MM.1S (cell line): ENCODE measurements around the gene DDO.

ENCODE experiments used
- CTCF ChIP-seq: fragments of 300-600 bp; sonication (generic); IDR thresholded peaks from 2 replicates; pipeline ENCODE4 v1.5.1; 2016; ENCODE audit warnings: antibody characterized with exemption, low read length, mixed read lengths
- EZH2 ChIP-seq: fragments of 300-600 bp; sonication (generic); optimal IDR thresholded peaks from 2 replicates; pipeline ENCODE3; 2017; ENCODE audit warnings: low read depth, mild to moderate bottlenecking, antibody characterized with exemption, low read length, mixed read lengths
- EZH2phosphoT487 ChIP-seq: fragments of 300-600 bp; sonication (generic); IDR thresholded peaks from 2 replicates; pipeline ENCODE4 v1.6.1; 2018; ENCODE audit warnings: antibody characterized with exemption, low read length

- TF ChIP-seq CTCF: no peak
- TF ChIP-seq EZH2: no peak
- no peak for TF ChIP-seq EZH2phosphoT487
These were observed 25.0 kb downstream of the DDO start for GRCh38 chr6:110390404-110390803.
